ENCODE data around the gene DARS1. TPM values are rescaled to one million over a fixed set of nuclear protein-coding genes. Genes with fewer than 3 reads are reported as not detected.
"Not testable (repeated sequence)": the region's sequence is repeated elsewhere in the genome, so short reads cannot be mapped to it uniquely, and the experiment has no call there.

Gene DARS1
- total RNA-seq, 1 donor from 2014 or later, result 64.9 TPM

DNA sequence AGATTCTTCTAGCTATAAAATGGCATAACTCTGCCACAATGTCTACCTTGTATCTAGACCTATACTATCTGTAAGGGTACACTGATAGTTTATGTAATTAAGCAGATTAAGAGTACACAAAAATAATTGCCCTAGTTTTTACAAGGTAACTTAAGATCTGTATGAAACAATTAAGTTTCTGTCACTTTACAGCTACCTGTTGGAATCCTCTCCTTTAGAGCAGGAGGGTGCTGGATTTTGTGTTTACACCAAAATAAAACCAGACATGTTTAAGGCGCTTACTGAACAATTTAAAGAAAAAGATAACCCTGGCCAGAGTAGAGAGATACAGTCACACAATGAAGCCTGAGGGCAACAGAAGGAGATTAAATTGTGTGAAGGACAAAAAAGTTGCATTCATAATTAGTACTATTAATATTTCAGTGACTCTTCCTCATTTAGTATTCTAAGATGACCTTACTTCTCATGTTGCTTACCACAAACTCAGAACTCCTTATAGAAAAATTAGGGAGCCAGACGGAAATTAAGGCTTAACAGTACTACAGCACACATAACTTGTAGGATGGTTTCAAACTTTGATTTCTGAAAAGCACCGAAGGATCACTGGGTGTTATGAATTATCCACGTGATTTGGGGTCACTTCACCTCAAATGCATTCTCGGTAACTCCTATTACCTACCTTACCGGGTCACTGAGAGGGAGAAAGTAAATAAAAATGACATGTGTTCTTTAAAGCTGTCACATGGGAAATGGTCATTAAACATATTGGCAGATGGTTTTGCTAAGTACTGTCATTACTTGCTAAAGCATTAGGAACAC, 1.0 kb downstream of the DARS1 start:
- peak; percentile 44 for DNase-seq

DNA sequence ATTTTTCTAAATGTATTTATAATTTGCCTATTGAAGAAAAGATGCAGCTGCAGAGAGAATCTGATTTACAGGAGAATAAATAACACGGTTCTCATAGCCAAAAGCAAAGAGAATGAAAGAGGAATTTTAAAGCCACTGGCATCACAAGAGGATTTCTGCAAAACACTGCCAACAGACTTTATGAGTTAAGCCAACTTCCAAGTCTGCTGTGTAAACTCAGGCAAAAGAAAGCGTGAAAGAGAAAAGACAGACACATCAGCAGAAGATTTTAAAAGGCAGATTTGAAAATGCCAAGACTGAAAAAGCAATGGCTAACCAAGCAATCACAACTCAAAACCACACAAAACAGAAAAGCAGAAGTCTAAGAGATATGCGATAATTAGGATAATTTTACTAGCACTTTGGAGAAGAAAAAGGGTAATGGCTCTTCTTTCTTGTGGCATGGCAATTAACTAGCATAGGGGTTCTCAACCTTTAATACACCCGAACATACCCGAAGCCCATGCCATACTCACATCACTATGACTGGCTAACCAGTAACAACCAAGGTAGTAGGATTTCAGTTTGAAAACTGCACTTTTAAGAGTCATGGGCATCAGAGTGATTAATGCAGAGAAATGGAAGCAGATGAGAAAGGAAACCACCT, 4.9 kb downstream of the DARS1 start:
- no peak for DNase-seq

DNA sequence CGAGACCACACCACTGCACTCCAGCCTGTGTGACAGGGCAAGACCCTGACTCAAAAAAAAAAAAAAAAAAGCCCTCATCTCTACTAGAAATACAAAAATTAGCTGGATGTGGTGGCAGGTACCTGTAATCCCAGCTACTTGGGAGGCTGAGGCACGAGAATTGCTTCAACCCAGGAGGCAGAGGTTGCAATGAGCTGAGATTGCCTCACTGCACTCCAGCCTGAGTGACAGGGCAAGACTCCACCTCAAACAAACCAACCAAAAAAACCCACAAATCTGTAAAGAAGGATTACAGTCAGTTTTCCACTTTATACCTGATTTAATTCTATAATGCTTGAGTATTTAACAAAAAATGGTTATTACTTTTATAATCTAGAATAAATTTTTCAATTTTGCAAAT, 9.7 kb downstream of the DARS1 start:
- no peak for DNase-seq

DNA sequence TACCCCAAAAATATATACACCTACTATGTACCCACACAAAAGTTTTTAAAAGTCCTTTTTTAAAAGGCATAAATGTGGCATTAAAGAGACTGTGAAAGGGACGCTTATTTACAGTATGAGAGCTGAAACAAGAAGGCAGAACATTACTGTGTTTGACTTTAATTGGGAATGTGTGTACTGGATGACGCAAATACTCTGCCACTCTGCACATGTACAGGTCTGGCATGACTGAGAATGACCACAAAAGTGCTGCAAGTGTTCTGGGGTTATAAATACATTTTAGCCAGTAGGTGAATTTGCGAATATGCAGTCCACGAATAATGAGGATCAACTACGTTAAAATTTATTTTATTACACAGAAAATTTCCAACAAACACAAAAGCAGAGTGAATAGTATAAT, 11.4 kb downstream of the DARS1 start:
- no peak for DNase-seq

DNA sequence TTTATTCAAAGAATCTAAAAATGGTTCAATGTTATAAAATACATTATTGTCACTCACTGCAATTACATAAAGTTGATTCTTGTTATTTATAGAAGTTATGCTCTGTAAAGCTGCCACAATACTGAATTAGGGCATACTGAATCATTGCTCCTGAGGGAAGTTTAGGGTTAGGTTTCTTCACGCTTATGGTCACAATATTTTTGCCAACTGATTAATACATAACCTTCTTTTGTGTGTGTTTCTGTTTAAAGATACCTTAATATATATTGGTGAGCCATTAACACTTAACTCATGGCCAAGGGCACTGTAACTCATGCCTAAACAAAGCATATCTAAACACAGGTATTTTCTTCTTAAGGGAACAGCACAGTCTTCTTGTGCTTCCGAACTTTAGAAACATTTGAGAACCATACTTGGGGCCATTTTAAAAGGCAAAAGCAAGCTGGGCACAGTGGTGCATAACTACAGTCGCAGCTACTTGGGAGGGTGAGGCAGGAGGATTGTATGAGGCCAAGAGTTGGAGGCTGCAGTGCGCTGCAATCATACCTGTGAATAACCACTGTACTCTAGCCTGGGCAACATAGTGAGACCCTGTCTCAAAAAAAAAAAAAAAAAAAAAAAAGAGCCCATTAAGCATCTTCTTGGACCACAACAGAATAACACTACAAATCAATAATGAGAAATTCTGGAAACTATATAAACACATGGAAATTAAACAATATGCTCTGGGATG, 15.6 kb downstream of the DARS1 start:
- DNase-seq, result no peak

DNA sequence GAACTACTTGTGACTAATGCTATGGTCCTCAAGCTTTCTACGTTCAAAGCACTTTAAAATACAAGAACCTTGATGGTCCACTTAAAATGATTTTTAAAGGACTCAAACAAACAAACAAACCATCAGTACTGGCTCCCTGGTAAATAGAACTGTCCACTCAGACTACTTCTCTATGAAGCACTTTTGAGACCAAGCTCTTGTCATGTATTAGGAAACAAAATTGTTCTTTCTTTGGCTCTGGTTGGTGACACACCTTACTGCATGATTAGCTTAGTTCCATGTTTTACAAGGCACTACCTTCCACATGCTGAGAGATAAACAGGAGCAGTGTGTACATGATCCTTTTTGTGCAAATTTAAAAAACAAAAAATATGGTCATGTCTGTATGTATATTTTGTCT, 19.7 kb downstream of the DARS1 start:
- no peak for DNase-seq

DNA sequence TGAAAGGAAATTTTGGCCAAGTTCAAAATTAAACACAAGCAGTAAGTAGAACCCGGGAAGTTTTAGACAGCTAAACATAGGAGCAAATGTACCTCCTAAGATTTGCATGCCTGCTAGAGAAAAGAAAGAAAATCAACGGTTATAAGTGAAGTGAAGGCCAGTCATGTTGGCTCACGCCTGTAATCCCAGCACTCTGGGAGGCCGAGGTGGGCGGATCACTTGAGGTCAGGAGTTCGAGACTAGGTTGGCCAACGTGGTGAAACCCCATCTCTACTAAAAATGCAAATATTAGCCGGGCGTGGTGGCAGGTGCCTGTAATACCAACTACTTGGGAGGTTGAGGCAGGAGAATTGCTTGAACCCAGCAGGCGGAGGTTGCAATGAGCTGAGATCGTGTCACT, 21.0 kb downstream of the DARS1 start:
- DNase-seq, result not testable (repeated sequence)

DNA sequence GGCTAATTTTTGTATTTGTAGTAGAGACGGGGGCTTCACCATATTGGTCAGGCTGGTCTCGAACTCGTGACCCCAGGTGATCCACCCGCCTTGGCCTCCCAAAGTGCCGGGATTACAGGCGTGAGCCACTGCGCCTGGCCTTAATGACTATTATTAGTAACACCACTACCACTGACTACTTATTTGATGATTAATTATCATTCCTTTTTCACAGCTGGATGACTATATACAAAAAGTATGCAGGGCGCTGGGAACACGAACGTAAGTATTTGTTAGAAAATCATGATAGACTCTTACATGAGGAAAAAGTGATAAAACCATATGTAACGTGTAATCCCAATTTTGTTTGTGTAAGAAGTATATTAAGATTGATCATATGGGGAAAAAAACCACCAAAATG, 21.6 kb downstream of the DARS1 start:
- no peak for DNase-seq

DNA sequence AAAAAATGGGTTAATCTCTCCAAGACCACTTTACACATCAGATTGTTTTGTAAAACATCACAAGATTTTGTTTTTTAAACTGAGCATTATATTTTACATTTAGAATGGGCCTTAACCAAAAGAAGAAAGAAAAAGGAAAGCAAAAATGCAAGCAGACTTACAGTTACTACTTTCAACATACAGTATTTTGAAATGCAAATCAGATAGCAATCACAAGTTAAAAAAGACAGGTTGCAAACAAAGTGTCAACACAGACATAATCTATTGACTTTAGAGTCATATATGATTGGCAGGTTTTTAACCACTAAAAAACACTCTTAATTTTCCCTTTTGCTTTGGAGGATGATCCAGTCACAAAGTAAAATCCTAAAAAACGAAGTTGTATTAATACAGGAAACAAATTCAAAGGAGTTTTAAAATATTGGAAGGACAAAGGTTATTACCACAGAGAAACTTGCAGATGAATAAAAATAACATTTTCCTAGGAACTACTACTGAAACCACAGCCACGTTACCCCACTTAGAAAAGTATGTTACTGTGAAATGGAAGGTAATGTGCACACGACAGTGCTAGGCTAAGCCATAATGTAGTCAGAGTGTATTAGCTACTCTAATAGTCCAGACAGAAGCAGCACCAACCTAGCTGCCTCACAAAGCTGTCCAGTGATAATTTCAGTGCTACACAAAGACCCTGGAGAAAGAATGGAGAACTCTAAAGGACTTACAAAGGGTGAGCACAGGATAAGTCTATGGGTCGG, 22.9 kb downstream of the DARS1 start:
- no peak for DNase-seq

DNA sequence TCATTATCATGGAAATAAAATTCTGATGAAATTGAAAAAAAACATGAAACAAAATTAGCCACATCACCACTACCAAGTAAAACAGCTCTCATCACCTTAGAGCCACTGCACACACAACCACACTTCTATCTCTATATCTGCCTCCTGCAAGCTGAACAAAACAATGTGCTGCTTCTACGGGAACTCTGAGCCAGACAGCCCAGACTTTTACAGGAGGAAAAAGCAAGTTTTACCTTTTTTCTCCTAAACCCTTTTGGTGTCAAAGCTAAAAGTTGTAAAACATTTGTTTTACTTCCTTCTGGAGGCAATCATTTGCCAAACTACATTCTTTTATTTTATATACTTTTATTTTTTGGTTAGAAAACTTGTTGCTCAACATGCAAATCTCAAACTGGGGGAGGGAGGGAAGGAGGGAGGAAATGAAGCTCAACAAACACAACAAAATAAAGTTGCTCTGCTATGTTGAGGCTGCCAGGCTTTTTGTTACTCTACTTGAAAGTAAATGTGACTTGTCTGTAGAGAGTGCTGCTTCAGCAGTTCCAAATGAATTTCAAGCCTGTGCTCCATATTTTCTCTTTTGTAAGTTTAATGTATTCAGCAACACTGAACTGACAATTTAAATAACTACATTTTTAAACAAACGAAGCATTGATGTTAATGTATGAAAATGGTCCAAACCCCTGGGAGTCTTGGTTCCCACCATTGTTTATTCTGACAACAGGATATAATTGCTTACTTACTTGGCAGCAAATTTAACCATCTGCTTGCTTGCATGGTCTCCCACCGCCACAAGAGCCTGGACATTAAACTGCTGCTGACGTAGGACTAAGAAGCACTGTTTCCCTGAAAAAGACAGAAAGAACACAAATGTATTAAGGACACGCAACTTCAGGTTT, 24.5 kb downstream of the DARS1 start:
- DNase-seq, result peak; percentile 80

DNA sequence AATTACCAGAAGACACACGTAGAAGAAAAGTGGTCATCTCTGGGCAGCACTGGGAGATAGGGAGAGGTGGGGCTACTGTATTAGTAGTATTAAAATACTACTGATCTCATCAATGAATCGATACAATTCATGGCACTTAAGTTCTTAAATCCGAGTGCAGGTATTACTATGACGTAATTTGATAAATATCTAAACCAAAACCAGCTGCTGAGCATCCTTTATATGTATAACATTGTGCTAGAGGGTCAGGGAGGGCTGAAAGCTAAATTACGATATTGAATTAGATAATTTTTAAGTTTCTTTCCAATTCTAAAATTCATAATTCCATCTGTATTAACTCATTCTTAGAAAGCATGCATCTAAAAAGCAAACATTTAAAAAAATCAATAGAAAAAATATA, 25.3 kb downstream of the DARS1 start:
- no peak for DNase-seq

DNA sequence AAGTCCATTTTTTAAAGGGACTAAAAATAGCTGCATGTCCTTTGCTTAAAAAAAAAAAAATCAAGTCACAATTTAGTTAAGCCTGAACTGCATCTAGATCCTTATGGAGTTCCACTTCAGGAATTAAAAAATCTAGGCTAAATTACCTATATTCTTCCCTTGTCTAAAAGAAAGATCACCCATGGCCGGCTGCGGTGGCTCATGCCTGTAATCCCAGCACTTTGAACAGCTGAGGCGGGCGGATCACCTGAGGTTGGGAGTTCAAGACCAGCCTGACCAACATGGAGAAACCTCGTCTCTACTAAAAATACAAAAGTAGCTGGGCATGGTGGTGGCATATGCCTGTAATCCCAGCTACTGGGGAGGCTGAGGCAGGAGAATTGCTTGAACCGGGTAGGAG, 26.5 kb downstream of the DARS1 start:
- DNase-seq, result not testable (repeated sequence)

DNA sequence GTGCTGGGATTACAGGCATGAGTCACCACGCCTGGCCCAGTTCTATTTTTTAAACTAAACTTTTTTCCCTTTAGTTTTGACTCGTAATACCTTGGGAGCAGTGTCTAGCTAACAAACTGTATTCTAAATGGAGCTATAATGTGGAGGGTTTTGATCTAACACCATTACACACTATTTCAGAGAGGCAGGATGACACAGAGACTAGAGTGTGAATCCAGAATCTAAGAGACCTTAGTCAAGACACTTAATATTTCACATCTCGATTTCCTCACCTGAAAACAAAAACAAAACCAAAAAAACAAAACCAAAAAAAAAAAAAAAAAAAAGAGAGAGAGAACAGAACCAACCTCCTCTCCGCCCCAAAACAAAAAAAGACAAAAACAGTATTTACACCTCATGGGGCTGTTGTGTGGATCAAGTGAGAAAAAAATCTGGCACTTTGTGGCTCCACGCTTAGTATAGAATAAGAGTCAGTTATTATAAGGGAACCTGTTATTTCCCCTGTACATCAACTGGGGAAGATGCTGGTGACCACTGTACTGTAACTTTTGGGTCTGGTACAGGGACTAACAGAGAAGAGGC, 31.3 kb downstream of the DARS1 start:
- DNase-seq, result no peak

DNA sequence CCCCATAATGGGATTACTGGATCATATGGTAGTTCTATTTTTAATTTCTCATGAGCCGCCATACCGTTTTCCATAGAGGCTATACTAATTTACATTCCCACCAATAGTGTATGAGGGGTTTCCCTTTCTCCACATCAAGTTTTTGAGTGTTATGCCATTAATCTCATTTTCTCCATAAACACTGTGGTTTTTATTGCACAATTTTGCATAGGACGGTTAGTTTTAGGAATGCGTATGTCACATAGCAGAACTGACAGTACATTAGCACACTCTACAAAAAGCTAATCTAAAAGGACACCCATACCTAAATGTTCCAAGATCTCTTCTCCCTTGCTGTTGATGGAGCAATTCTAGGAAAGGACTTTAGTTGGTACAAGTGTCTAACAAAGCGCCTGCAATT, 32.5 kb downstream of the DARS1 start:
- no peak for DNase-seq

DNA sequence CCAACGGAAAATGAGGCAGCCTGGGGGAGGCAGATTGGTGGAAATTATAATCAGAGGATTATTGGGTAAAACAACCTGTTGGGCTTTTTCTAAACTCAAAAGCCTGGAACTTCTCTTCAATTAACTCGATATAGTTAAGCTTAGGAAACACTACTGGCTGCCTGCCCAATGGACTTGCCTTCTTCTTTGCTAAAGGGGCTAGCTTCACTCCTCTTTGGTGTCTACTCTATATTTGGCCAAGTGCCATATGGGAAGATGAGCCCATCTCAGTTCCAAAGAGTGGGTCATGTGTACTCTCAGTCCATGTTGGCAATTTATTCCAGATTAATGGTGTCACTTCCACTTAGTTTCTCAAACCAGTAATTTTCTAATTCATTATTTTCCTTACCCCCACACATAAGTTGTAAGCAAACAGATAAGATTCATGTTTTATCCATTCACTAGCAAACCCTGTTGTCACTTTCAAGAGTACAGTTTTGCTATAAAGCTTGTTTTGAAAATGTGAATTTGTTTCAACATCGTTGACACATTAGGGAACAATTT, 34.3 kb downstream of the DARS1 start:
- DNase-seq, result no peak

DNA sequence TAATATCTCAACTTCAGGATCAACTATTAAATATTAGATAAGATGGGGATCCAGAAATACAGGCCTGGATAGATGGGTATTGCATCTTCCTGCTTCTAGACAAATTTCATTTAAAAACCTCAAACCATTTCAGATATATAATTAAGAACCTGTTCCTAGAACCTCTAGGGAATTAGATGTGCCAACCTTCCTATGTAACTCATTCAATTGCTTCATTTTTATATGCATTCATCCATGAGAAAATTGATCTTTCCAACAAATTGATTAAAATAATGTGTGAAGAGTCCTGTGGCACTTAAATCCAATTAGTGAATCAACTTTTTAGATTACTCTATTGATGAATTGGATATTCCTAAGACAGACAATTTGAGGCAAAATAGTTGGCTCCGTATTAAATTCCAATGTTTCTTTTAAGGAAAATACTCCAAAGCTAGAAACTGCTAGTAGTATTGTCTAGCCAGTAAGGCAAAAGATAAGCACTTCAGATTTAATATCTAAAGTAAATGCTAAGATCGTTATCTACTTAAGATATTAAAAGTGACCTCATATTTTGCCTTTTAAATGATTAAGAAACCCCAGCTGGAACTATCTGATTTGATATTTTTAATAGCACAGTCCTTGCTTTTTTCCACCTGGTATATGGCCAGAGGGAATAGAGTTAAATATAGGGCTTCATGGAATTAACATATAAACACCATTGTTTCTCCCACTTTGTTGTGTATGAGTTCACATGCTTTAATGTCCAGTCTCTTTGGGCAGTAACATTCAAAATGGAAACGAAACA, 35.8 kb downstream of the DARS1 start:
- DNase-seq, result no peak

DNA sequence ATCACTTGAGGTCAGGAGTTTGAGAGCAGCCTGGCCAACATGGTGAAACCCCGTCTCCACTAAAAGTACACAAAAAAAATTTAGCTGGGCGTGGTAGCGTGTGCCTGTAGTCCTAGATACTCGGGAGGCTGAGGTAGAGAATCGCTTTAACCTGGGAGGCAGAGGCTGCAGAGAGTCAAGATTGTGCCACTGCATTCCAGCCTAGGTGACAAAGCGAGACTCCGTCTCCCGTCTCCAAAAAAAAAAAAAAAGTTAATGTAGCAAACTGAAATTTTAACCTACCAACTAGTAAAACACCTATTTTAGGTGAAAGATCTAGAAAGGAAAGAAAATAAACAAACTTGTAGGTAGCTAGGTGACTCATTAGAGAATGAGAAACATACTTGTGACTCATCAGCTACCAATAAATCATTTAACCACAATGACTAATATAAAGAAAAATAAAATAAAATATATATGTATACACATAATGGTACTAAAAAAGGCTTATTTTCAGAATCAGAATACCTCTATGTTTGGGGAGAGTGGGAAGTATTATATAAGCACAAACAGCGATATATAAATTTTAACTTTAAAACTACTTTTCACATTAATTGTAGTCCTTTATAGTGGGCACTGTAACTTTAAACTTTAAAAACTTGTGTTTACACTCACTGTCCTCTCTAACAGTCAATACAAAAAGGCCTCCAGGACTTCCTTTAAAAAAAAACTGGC, 36.6 kb downstream of the DARS1 start:
- DNase-seq, result no peak

DNA sequence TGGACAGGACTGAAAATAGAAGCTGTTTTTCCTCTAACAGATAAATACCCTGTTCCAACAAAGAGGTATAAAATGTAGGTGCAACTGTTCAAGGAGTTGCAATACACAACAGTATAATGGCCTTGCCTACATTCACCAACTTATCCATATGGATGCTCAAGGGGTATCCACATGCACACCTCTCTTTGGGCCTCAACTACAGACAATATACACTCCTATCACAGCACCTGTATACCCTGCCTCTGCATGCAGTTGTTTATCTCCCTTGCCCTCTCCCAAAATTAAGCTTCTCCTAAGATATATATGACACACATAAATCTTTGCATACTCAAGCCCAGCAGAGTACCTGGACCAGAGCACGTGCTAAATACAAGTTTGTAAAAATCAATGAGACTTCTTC, 37.3 kb downstream of the DARS1 start:
- DNase-seq, result no peak

DNA sequence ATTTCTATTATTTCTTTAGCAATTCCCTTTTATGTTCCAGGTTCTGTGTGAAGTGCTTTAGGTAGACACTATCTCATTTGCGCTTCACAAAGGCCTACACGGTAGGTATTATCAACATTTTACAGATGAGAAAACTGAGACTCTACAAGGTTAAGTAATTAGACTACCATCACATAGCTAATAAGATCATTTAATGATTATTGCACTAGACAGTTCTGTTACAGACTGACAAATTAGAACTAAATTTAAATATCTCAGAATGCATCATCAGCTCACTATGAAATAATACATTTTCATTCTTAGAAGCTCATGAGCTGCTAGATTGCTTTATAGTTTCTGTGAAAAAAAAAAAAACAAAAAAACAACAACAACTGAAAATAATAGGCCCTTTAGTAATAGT, 37.9 kb downstream of the DARS1 start:
- DNase-seq, result no peak

Data from skin of body (tissue), 2 donors.